AG09319 (cell line): ENCODE results near the gene CYP2W1.

Experiments used
- DNase-seq: peaks from one replicate; pipeline ENCODE4 v3.0.0-alpha.2; 2010; ENCODE audit warnings: low read depth; ENCODE audit errors: extremely low read depth
- TF ChIP-seq, protein P1 (sequence below): IDR thresholded peaks from 2 replicates; pipeline ENCODE4 v1.5.1; 2011; ENCODE audit warnings: low read depth, mild to moderate bottlenecking, inconsistent platforms, low read length, moderate library complexity

The CYP2W1 gene

GRCh38 chr7:1020849-1021251, 37.9 kb downstream of the CYP2W1 start:
- TF ChIP-seq, protein P1, sequence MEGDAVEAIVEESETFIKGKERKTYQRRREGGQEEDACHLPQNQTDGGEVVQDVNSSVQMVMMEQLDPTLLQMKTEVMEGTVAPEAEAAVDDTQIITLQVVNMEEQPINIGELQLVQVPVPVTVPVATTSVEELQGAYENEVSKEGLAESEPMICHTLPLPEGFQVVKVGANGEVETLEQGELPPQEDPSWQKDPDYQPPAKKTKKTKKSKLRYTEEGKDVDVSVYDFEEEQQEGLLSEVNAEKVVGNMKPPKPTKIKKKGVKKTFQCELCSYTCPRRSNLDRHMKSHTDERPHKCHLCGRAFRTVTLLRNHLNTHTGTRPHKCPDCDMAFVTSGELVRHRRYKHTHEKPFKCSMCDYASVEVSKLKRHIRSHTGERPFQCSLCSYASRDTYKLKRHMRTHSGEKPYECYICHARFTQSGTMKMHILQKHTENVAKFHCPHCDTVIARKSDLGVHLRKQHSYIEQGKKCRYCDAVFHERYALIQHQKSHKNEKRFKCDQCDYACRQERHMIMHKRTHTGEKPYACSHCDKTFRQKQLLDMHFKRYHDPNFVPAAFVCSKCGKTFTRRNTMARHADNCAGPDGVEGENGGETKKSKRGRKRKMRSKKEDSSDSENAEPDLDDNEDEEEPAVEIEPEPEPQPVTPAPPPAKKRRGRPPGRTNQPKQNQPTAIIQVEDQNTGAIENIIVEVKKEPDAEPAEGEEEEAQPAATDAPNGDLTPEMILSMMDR = no peak
- no peak for DNase-seq

DNA sequence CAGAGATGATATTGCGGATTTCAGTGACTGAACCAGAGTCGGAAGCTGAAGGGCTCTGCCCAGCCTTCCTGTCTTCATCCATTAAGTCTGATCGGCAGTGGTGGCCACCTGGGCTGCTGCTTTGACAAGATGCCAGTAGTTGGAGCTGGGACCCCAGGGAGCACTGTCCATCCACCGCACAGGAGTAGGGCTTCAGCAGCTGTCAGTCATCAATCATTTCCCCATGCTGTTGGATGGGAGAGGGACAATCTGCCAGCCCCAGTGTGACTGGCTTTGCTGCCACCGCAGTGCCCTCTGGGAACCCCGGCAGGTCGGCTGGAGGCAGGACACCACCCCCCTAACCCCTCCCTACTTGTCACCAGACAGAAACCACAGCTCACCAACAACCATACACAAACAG, 38.4 kb downstream of the CYP2W1 start:
- no peak for DNase-seq
- TF ChIP-seq, protein P1 = no peak

DNA sequence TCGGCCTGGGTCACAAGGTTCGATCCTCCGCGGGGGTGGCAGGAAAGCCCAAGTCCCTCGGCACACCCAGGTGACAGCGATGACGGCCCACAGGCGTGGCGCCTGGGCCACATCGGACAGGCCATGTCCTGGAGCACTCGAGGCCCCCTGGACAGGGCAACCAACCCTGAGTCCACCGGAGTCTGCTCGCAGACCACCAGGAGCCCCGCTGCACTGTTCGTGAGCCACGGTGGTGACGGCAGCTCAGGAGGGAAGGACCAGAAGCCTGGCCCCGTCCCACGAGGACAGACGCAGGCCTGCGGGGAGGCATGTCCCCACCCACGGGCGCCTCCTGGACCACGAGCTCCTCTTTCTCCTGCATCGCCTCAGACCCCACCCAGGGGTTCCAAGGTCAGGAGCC, 39.0 kb downstream of the CYP2W1 start:
- TF ChIP-seq, protein P1 = no peak
- no peak for DNase-seq

GRCh38 chr7:1022356-1022755, 39.4 kb downstream of the CYP2W1 start:
- DNase-seq = no peak
- TF ChIP-seq, protein P1 = no peak

- TF ChIP-seq, protein P1 = no peak
- DNase-seq = no peak
These were observed 40.0 kb downstream of the CYP2W1 start for GRCh38 chr7:1022801-1023465.

DNA sequence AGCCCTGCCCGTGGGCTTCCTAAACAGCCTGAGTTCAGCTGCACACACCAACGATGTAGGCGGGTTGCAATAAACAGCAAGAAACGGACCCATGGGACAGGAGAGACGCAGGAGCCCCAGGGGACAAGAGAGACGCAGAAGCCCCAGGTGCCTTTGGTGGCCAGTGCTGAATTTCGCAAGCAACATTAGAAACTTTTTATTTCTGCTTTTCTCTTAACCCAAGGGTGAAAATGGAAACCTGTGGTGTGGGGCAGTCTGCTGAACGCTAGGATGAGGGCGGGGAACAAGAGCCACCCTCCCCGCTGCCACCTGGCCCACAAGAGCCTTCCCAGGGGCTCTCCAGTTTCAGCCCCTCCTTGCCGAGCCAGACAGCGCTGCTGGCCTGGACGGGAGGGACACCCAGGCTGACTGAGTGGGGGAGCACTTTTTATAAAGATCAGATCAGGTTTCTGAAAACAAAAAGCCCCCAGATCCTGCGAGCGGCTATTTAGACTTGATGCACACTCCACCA, 41.4 kb downstream of the CYP2W1 start:
- DNase-seq = no peak

More for the DNA sequence above, 41.4 kb downstream of the CYP2W1 start:
- TF ChIP-seq, protein P1 = no peak
